Uterus (tissue), 2 donors: Measurements from ENCODE around the gene OR9A2.

Source experiments
- POLR2A ChIP-seq, 2 donors: fragments of 450-650 bp; IDR thresholded peaks; one replicate each; pipeline ENCODE4 v1.6.1; 2016; ENCODE audit warnings: antibody characterized with exemption in 2 of 2, mild to moderate bottlenecking in 1 of 2, moderate library complexity in 1 of 2
- TF ChIP-seq, protein P1 (sequence below), 4 experiments: fragments of 200-600 bp in 2 of 4; fragments of 450-650 bp in 2 of 4; sonication (generic) in 2 of 4; IDR thresholded peaks; one replicate each; pipeline ENCODE4 v1.5.1; 2016 to 2019; ENCODE audit warnings: antibody characterized with exemption in 4 of 4, mild to moderate bottlenecking in 2 of 4, moderate library complexity in 1 of 4

- TF ChIP-seq, protein P1, sequence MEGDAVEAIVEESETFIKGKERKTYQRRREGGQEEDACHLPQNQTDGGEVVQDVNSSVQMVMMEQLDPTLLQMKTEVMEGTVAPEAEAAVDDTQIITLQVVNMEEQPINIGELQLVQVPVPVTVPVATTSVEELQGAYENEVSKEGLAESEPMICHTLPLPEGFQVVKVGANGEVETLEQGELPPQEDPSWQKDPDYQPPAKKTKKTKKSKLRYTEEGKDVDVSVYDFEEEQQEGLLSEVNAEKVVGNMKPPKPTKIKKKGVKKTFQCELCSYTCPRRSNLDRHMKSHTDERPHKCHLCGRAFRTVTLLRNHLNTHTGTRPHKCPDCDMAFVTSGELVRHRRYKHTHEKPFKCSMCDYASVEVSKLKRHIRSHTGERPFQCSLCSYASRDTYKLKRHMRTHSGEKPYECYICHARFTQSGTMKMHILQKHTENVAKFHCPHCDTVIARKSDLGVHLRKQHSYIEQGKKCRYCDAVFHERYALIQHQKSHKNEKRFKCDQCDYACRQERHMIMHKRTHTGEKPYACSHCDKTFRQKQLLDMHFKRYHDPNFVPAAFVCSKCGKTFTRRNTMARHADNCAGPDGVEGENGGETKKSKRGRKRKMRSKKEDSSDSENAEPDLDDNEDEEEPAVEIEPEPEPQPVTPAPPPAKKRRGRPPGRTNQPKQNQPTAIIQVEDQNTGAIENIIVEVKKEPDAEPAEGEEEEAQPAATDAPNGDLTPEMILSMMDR (IDR thresholded peaks at IDR 0.05), result no peak
- no peak for TF ChIP-seq POLR2A (IDR thresholded peaks at IDR 0.05)
These were observed 24.0 kb upstream of the OR9A2 start for GRCh38 chr7:143050931-143051330.
